Glutamatergic neuron (in vitro differentiated cells): ENCODE measurements around the gene ADCY4. TPM values are rescaled to one million over a fixed set of nuclear protein-coding genes. Genes with fewer than 3 reads are reported as not detected.

Experiments
- DNase-seq: peaks from one replicate; pipeline ENCODE4 v3.0.0; 2022
- H3K27ac Mint-ChIP-seq: one replicate; pipeline ENCODE4 v1.8.0; 2020; ENCODE audit warnings: mild to moderate bottlenecking, mixed read lengths, inconsistent platforms; ENCODE audit not compliant: unreplicated experiment
- H3K27me3 Mint-ChIP-seq: one replicate; pipeline ENCODE4 v1.8.0; 2020; ENCODE audit warnings: mild to moderate bottlenecking, moderate library complexity, mixed read lengths, inconsistent platforms; ENCODE audit not compliant: unreplicated experiment
- H3K36me3 Mint-ChIP-seq: one replicate; pipeline ENCODE4 v1.8.0; 2020; ENCODE audit warnings: mild to moderate bottlenecking, mixed read lengths, inconsistent platforms; ENCODE audit not compliant: unreplicated experiment
- H3K4me1 Mint-ChIP-seq: one replicate; pipeline ENCODE4 v1.8.0; 2020; ENCODE audit warnings: mild to moderate bottlenecking, low read depth, mixed read lengths, inconsistent platforms; ENCODE audit not compliant: unreplicated experiment
- H3K4me3 Mint-ChIP-seq: one replicate; pipeline ENCODE4 v1.8.0; 2020; ENCODE audit warnings: mild to moderate bottlenecking, mixed read lengths, inconsistent platforms; ENCODE audit not compliant: unreplicated experiment
- H3K9me3 Mint-ChIP-seq: one replicate; pipeline ENCODE4 v1.8.0; 2020; ENCODE audit warnings: mild to moderate bottlenecking, moderate library complexity, mixed read lengths, inconsistent platforms; ENCODE audit not compliant: unreplicated experiment
- total RNA-seq: library from RNA; stranded (reverse); fragmentation: NEBNext Ultra II Directional; extraction: Animal tissue kit (Norgen Biotek cat#: 25700); gene quantifications from one replicate; pipeline ENCODE4 v1.2.1, GENCODE V29; 2021; ENCODE audit not compliant: unreplicated experiment
- TF ChIP-seq, protein P1 (sequence below): fragments of 200-600 bp; sonication (generic); IDR thresholded peaks from one replicate; pipeline ENCODE4 v1.5.0; 2021; ENCODE audit not compliant: partially characterized antibody, unreplicated experiment

Gene ADCY4
- total RNA-seq, 1 donor from 2014 or later: not detected

DNA sequence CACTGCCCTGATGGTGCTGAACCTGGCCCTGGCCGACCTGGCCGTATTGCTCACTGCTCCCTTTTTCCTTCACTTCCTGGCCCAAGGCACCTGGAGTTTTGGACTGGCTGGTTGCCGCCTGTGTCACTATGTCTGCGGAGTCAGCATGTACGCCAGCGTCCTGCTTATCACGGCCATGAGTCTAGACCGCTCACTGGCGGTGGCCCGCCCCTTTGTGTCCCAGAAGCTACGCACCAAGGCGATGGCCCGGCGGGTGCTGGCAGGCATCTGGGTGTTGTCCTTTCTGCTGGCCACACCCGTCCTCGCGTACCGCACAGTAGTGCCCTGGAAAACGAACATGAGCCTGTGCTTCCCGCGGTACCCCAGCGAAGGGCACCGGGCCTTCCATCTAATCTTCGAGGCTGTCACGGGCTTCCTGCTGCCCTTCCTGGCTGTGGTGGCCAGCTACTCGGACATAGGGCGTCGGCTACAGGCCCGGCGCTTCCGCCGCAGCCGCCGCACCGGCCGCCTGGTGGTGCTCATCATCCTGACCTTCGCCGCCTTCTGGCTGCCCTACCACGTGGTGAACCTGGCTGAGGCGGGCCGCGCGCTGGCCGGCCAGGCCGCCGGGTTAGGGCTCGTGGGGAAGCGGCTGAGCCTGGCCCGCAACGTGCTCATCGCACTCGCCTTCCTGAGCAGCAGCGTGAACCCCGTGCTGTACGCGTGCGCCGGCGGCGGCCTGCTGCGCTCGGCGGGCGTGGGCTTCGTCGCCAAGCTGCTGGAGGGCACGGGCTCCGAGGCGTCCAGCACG, 18.9 kb downstream of the ADCY4 start:
- peaks cover 20% of the 10 kb centered on the region for H3K27me3 Mint-ChIP-seq
- TF ChIP-seq, protein P1, sequence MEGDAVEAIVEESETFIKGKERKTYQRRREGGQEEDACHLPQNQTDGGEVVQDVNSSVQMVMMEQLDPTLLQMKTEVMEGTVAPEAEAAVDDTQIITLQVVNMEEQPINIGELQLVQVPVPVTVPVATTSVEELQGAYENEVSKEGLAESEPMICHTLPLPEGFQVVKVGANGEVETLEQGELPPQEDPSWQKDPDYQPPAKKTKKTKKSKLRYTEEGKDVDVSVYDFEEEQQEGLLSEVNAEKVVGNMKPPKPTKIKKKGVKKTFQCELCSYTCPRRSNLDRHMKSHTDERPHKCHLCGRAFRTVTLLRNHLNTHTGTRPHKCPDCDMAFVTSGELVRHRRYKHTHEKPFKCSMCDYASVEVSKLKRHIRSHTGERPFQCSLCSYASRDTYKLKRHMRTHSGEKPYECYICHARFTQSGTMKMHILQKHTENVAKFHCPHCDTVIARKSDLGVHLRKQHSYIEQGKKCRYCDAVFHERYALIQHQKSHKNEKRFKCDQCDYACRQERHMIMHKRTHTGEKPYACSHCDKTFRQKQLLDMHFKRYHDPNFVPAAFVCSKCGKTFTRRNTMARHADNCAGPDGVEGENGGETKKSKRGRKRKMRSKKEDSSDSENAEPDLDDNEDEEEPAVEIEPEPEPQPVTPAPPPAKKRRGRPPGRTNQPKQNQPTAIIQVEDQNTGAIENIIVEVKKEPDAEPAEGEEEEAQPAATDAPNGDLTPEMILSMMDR: no peak
- H3K36me3 Mint-ChIP-seq: no peaks in the 10 kb centered on the region
- no peak overlapping the region for H3K27ac Mint-ChIP-seq
- H3K4me1 Mint-ChIP-seq: no peaks in the 10 kb centered on the region
- peaks cover 4% of the 10 kb centered on the region for H3K9me3 Mint-ChIP-seq
- peak; percentile 31 for DNase-seq
- no peak overlapping the region for H3K4me3 Mint-ChIP-seq

DNA sequence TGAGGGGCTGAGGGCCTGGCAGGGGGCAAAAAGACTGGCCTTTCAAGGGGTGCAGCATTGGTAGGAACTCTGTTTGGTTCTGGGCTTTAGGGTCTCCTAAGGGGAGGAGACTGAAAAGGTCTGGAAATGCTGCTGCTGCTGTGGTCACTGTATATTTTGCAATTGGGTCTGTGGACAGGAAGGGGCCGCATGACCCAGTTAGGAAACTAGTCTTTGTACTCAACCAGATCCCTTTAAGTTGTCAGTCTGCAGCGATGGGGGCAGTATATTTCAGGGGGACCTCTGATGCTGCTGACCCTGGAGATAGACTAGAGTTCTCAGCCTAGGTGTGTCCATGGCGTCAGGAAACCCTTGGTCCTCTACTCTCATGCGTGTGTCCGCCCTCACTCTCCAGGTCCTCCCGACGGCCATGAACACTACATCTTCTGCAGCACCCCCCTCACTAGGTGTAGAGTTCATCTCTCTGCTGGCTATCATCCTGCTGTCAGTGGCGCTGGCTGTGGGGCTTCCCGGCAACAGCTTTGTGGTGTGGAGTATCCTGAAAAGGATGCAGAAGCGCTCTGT, 19.5 kb downstream of the ADCY4 start:
- Mint-ChIP-seq H3K27ac (peak overlapping the region; percentile 56), H3K36me3 (no peaks in the 10 kb centered on the region), H3K9me3 (peaks cover 4% of the 10 kb centered on the region), H3K27me3 (peaks cover 20% of the 10 kb centered on the region), H3K4me1 (peaks cover under 1% of the 10 kb centered on the region), H3K4me3 (no peak overlapping the region)
- no peak for DNase-seq
- TF ChIP-seq, protein P1: no peak

DNA sequence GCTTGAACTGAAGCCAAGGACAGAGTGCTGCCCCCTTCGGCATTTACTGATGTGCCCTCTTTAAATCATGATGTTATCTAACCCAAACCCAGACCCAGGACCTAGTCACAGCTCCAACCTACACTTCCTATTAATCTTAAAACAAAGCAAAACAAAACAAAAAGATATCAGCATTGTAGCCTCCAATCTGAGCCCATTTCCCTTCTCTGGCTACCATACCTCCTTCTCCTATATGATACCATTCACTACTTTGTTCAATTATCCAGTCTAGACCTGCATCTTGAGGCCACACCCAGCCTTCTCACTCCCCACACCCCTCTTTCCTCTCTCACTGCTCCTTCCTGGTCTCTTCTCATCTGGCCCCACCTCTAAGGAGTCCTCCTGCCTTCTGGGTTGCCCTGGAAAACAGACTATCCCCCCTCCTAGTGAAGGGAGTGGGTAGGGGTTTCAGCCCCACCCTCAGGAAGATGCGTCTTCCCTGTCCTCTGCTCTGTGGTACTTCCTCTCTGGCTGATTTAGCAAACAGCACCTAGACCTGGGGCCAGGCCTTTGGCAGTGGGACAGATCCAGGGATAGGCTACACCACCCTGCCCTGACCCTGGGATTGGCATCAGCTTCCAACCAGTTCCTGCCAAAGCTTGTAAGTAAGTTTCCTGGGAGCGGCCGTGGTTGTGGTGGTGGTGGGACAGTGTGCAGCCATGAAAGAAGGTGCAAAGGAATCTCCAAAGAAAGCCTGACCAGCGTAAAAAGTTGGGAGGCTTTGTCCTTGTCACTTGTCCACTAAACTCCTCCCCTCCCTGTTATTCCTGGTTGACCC, 20.3 kb downstream of the ADCY4 start:
- DNase-seq: no peak
- H3K4me3 Mint-ChIP-seq: no peak overlapping the region
- peaks cover 2% of the 10 kb centered on the region for H3K4me1 Mint-ChIP-seq
- TF ChIP-seq, protein P1: no peak
- H3K36me3 Mint-ChIP-seq: no peaks in the 10 kb centered on the region
- peaks cover 23% of the 10 kb centered on the region for H3K27me3 Mint-ChIP-seq
- peaks cover 6% of the 10 kb centered on the region for H3K9me3 Mint-ChIP-seq
- no peak overlapping the region for H3K27ac Mint-ChIP-seq

DNA sequence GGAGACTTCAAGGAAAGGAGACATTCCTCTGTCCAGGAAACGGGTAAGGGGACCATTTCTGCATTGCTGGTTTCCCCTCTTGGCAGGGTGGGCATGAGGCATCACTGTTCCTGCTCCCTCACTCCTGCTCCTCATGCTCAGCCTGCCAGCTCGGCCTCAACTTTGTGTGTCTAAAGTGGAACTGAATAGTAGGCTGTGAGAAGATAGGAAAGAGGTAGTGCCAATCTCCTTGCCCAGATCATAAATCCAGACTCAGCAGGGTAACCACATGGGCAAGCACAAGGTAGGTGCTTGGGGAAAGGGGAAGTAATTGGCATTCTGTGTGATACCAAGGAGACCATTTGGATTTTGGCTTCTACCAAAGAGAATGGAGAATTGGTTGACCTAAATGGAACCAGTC, 21.0 kb downstream of the ADCY4 start:
- no peak overlapping the region for H3K4me3 Mint-ChIP-seq

More for the DNA sequence above, 21.0 kb downstream of the ADCY4 start:
- Mint-ChIP-seq H3K4me1 (peaks cover 2% of the 10 kb centered on the region), H3K27ac (no peak overlapping the region), H3K9me3 (peaks cover 6% of the 10 kb centered on the region), H3K36me3 (no peaks in the 10 kb centered on the region), H3K27me3 (peaks cover 20% of the 10 kb centered on the region)
- no peak for DNase-seq
- TF ChIP-seq, protein P1: no peak
